H1 (cell line): ENCODE results near the gene KCNAB2. TPM values are rescaled to one million over a fixed set of nuclear protein-coding genes. Genes with fewer than 3 reads are reported as not detected.

Experiments
- EP300 ChIP-seq, 2 experiments: IDR thresholded peaks; 1 replicate in 1 of 2; 2 replicates in 1 of 2; pipeline ENCODE4 v1.6.1; 2011 to 2012; ENCODE audit warnings: low read depth in 2 of 2, low read length in 2 of 2, mild to moderate bottlenecking in 2 of 2, borderline replicate concordance in 1 of 2, inconsistent platforms in 1 of 2, moderate library complexity in 1 of 2
- HDAC2 ChIP-seq, 2 experiments: fragments of 300-600 bp in 1 of 2; sonication (generic) in 1 of 2; IDR thresholded peaks; 2 replicates each; pipeline ENCODE4 v1.6.1; 2011 to 2012; ENCODE audit warnings: low read depth in 2 of 2, low read length in 2 of 2, mild to moderate bottlenecking in 2 of 2, moderate library complexity in 2 of 2, borderline replicate concordance in 1 of 2, inconsistent platforms in 1 of 2
- HDAC6 ChIP-seq: IDR thresholded peaks from one replicate; pipeline ENCODE4 v1.7.1; 2012; ENCODE audit warnings: low read depth, mild to moderate bottlenecking, inconsistent platforms, low read length, moderate library complexity
- JUND ChIP-seq: IDR thresholded peaks from 2 replicates; pipeline ENCODE4 v1.6.1; 2011; ENCODE audit warnings: mild to moderate bottlenecking, improper control_type of control experiment, low read length
- SIN3A ChIP-seq, 2 experiments: IDR thresholded peaks in 1 of 2; conservative IDR thresholded peaks in 1 of 2; 2 replicates each; pipeline ENCODE4 v1.6.1; 2011 to 2012; ENCODE audit warnings: low read length in 2 of 2, improper control_type of control experiment in 1 of 2, low read depth in 1 of 2, mild to moderate bottlenecking in 1 of 2
- USF2 ChIP-seq: IDR thresholded peaks from 2 replicates; pipeline ENCODE4 v1.6.1; 2011; ENCODE audit warnings: low read length, improper control_type of control experiment
- polyA plus RNA-seq, 7 experiments: library from polyadenylated mRNA; depleted of rRNA in 3 of 7; stranded (reverse) in 5 of 7; unstranded in 2 of 7; fragments of >200 nt in 5 of 7; fragments of 200-250 nt in 2 of 7; gene quantifications; 1 replicate in 5 of 7; 2 replicates in 1 of 7; 4 replicates in 1 of 7; pipeline versions ENCODE4 v1.2.1 to v1.2.3, GENCODE V29; 2011 to 2013; ENCODE audit warnings: missing spikeins in 2 of 7, mixed read lengths in 2 of 7
- total RNA-seq: library from RNA; stranded (reverse); fragmentation: NEBNext Ultra II Directional; extraction: Animal tissue kit (Norgen Biotek cat#: 25700); gene quantifications from 2 replicates; pipeline ENCODE4 v1.2.1, GENCODE V29; 2021

Gene KCNAB2
- total and polyA plus RNA-seq, 2 of the 8 experiments (the other 6 are each of a cell fraction or from before 2014, with no cell fraction given), result 4.5 to 7.0 TPM

GRCh38 chr1:6142734-6143133, 97.0 kb downstream of the KCNAB2 start (continued):
- TF ChIP-seq EP300 (IDR thresholded peaks at IDR 0.05; ENCODE audit: borderline replicate concordance in 1 of 2, low read depth in 2 of 2, low read length in 2 of 2) (no peak), JUND (no peak), USF2 (no peak), HDAC2 (IDR thresholded peaks at IDR 0.05; ENCODE audit: borderline replicate concordance in 1 of 2, low read depth in 2 of 2, low read length in 2 of 2) (no peak), SIN3A (conservative IDR thresholded peaks at IDR 0.05 in 1 of 2, IDR thresholded peaks at IDR 0.05 in 1 of 2; ENCODE audit: low read depth in 1 of 2, low read length in 2 of 2) (no peak), HDAC6 (no peak)
